NCI-H128 (cell line): ENCODE measurements around the gene PSMD3.
A peak's percentile ranks its signal among the peaks of the same experiment; 100 is the strongest.

Experiments
- DNase-seq: peaks from one replicate; lab custom pipeline; 2025; ENCODE audit not compliant: unreplicated experiment; lab: John Stamatoyannopoulos, UW

PSMD3 gene

GRCh38 chr17:40021451-40021971 lies 40.9 kb downstream of the PSMD3 start:
- no peak for DNase-seq

- no peak for DNase-seq
Measured at GRCh38 chr17:40022497-40022896, 41.9 kb downstream of the PSMD3 start.

- DNase-seq, result no peak
Measured at GRCh38 chr17:40022961-40023541, 42.4 kb downstream of the PSMD3 start.

DNA sequence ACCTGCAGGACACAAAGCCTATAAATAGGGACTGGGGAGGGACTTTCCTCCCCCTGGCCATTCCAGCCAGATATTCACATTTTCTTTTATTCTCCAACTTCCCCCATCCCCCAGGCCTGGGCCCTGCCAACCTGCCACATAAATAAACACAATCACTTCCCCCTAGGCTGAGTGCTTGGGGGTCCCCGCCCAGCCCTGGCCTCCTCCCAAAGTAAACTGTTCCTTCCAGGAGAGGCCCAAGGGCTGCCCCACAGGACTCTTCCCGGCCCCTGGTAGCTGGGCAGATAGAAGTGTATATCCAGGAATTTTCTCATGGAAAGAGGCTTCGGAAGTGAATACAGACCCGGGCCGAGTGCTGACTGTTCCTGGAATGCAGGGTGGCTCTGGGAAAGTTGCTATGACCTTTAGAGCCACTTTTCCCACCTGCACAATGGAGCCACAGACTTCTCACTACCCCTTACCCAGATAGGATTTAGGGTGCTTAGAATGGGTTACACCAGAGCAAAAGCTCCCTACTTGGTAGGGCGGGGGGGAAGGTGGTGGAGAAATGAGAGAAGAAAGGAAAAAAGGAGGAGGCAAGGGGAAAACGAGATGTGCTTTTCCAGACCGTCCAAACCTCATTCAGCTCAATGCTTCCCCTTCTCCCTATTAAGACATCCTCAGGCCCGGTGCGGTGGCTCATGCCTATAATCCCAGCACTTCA lies 43.1 kb downstream of the PSMD3 start:
- no peak for DNase-seq

- DNase-seq, result no peak
Measured at GRCh38 chr17:40024901-40025300, 44.3 kb downstream of the PSMD3 start.

GRCh38 chr17:40025559-40025958 lies 45.0 kb downstream of the PSMD3 start:
- DNase-seq, result no peak

DNA sequence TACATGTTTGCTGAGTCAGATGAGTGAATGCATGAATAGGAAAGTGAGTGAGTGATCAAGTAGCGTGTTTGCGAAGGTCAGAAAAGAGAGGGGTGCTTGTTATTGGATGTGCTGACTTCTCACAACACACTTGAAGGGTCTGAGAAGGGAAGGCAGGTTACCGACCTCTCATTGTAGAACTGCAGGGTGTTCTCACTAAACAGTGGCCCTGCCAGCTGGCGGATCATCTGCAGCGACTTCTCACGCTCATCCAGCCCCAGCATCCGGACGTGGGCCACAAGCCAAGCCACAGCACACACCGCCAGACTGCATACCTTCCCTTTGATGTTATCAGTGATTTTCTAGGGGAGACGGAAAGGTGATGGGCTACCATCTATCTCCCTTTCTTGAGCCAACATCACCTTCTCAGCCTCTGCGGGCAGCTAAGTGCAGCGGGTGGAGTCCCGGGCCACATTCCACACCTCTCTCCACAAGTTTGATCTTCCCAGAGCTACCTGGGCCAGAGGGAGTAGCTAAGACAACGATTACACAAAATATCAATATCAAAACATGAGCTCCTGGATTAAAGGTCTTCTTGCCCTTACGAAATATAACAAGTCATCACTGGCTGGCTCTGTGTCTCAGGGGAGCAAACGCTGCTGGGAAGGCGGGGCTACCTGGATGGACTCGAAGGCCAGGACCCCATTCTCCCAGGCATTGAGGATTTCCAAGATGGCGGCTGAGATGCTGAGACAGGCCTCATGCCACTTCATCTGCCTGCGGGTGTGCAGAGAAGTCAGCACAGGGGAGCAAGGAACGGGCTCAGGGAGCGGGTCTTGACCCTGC lies 45.6 kb downstream of the PSMD3 start:
- DNase-seq, result no peak

- DNase-seq, result peak; percentile 63
Measured at GRCh38 chr17:40026816-40027613, 46.4 kb downstream of the PSMD3 start.

- DNase-seq, result no peak
Measured at GRCh38 chr17:40027614-40028012, 47.0 kb downstream of the PSMD3 start.

DNA sequence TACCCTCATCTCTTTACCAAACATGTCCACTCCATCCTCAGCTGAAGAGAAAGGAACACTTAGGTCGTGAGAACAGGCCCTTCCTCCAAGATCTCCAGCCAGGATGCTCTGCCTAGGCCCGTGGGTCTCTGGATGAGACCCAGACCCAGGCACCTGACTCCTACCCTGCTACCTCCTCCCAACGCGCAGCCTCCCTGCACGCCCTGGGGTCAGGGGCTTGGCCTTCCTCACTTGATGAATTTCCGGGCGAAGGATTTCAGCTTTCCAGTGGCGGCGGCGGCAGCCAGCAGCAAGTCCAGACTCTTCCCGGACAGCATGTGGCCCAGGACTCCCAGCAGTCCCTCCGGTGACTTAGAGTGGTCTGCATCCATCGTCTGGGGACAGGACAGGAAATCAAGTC lies 48.0 kb downstream of the PSMD3 start:
- no peak for DNase-seq

GRCh38 chr17:40031706-40032105 lies 51.1 kb downstream of the PSMD3 start:
- DNase-seq, result no peak

DNA sequence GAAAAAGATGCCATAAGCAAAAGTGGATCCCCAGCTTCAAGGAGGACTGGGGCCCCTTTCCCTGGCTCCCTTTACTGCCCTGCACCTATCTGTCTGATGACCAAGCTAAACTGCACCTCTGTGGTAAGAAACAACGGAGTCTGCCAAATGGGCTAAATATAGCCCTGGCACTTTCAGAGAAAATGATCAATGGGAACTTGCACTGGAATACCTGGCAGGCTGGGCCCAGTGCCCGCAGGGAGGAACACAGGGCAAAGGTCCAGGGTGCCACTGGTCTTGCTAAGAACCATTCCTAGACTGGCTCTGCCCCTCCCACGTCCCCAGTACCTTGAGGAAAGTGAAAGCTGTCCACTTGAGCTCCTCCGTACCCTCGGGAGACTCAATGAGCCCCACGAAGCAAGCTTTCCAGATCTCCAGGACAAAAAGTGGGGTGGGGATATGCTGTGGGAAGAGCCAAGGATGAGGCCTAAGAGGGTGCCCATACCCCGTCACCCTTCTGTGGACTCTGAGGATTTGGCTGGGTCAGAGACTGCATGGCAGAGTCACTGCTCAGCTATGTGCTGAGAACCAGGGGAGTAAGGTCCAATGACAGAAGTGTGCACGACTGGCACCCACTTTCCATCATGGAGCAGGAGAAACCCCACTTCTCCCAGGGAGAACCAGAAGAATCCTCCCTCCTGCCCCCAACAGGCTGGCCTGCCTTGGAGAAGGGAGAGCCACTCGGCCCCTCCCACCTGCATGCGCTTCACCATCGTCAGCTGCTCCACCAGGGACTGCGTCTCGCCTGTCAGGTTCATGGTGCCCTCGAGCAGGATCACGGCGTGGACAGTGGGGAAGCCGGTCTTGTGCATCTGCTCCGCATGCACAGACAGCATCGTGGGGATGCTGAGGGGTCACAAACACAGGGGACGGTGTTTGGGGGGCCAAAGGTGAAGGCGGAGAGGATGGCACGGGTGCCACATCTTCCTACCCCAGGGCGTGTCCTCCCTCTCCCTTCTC lies 52.0 kb downstream of the PSMD3 start:
- DNase-seq, result no peak

- DNase-seq, result no peak
Measured at GRCh38 chr17:40033339-40033738, 52.7 kb downstream of the PSMD3 start.

DNA sequence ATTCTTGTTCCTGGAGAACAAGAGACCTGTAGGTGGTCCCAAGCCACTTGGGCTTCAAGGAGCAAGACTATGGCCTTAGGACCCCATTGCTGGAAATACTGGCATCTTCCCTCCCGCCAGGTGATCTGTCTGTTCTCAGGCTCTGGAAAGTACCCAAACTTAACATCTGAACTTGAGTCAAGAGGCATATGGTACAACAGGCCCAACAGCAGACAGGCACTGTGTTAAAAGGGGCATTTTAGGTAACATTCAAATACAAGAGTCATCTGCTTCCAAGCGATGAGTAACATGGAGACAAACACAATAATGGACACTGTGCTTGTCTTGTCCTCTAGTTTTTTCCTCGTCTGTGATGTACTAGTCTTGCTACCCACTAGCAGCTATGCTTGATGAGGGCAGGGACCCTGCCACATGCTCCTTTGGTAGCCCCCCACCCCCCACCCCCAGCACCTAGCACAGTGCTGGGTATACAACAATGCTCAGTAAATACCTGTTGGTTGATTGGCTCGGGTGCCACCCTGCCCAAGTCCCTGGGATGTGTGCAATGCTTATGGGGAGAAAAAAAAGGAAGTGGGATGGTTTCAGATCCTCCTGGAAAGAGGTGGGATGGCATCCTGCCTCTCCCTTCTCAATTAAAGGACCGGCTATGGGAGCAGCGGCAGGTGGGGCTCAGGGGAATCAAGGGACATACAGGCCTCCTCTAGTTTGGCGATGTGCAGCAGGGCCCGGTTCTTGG lies 54.0 kb downstream of the PSMD3 start:
- no peak for DNase-seq

GRCh38 chr17:40035162-40035559 lies 54.6 kb downstream of the PSMD3 start:
- DNase-seq, result no peak

DNA sequence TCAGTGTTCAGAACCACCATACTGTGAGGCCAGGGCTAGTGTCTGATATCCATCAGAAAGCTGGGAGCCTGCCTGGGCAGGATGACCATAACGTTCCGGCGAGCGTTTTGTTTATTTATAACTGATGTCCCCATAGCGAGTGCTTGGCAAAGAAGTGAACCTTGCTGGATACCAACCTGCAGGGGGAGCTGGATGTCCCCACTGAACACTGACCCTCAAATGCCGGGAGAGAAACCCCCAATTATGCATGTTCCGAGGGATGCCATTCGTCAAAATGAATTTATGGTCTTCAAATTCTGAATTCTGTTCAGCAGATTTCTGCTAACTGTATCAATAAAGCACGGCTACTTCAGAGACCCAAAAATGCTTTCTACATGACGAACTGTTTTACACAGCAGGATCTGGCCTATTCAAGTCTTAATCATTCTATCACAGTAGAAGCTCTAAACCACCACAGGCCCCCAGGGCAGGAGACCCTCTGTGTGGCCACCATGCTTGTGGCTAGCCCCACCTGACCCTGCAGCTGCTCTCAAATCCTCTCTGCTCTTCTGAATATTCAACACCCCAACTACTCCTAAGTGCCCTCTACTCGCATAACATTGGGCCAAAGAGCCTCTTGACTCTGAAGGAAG lies 58.4 kb downstream of the PSMD3 start:
- no peak for DNase-seq

GRCh38 chr17:40041196-40041595 lies 60.6 kb downstream of the PSMD3 start:
- no peak for DNase-seq
